ENCODE data around the gene FBXO8. TPM values are rescaled to one million over a fixed set of nuclear protein-coding genes. Genes with fewer than 3 reads are reported as not detected.

The FBXO8 gene, protein sequence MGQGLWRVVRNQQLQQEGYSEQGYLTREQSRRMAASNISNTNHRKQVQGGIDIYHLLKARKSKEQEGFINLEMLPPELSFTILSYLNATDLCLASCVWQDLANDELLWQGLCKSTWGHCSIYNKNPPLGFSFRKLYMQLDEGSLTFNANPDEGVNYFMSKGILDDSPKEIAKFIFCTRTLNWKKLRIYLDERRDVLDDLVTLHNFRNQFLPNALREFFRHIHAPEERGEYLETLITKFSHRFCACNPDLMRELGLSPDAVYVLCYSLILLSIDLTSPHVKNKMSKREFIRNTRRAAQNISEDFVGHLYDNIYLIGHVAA
- total RNA-seq, result 10 to 100 TPM; 38.4 to 47.0 (median 42.5) TPM

DNA sequence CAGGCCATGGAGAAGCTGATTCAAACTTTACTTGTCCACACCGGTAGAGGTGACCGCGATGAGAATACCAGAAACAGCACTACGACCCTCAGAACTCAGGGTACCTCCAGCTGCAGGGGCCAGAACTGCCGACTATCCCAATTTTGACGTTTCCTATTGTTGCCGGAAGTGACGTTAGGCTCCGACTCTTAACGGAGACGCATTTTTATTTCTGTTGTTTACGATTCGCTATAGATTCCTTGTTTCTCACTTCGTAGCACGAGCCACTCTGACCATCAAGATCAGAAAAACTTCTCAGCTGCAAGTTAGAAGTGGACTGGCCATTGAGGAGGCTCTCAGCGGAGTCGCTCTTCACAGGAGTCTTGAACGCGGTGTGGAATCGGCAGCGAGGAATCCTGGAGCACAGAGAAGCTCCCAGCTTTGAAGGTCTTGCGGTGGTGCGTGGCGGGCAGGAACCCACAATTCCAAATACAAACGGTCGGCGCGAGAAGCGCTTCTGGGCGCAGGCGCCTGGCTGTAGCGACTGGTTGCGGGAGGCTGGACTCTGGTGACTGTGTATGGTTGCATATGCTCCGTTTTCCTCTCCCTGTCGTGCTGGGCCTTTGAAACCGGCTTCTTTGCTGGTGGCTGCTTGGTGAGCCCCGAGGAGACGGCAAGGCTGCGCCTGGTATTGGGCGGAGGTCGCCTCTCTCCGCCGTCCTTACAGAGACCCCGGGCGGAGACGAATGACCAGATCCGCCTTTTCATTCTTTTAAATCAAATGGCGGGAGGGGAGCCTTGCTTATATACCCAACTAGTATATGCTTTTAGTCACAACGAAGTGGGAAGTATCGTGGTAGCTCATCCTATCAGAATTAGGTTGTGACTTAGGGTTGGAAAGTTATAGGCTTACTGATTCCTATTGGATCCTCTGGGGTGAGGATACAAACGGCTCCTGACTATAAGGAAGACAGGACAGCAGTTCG, at the start of gene FBXO8, which contains the start of gene CEP44:
TSS of gene FBXO8 (minus strand) at position 161 of the 965 bp plus-strand sequence. CDS start 20,575 bp downstream, outside the sequence.
TSS of gene CEP44 (plus strand) at position 405 of the 965 bp plus-strand sequence. CDS start 15,211 bp downstream, outside the sequence.
- Histone ChIP-seq H3K36me3 (no peaks in the 10 kb centered on the region), H3K27me3 (no peaks in the 10 kb centered on the region), H3K27ac (peak within 1 kb of the TSS; percentile 97 to 100 (median 99)), H3K4me3 (replicated peaks in 1 of 3) (peak within 1 kb of the TSS; percentile 57 to 98 (median 62)), H3K9me3 (no peaks in the 10 kb centered on the region), H3K4me1 (peaks cover 12 to 20% of the 10 kb centered on the region in 2 donors)
- peak; percentile 67 to 68 for DNase-seq
- 0 to 1% methylated on average over 39 to 52 of the region's 52 CpGs for WGBS, 2 donors
- TF ChIP-seq, protein P1, sequence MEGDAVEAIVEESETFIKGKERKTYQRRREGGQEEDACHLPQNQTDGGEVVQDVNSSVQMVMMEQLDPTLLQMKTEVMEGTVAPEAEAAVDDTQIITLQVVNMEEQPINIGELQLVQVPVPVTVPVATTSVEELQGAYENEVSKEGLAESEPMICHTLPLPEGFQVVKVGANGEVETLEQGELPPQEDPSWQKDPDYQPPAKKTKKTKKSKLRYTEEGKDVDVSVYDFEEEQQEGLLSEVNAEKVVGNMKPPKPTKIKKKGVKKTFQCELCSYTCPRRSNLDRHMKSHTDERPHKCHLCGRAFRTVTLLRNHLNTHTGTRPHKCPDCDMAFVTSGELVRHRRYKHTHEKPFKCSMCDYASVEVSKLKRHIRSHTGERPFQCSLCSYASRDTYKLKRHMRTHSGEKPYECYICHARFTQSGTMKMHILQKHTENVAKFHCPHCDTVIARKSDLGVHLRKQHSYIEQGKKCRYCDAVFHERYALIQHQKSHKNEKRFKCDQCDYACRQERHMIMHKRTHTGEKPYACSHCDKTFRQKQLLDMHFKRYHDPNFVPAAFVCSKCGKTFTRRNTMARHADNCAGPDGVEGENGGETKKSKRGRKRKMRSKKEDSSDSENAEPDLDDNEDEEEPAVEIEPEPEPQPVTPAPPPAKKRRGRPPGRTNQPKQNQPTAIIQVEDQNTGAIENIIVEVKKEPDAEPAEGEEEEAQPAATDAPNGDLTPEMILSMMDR (IDR thresholded peaks at IDR 0.05), result peak in 1 of 6 experiments; percentile 1
- TF ChIP-seq POLR2A (IDR thresholded peaks at IDR 0.05), result peak in 1 of 2 donors; percentile 32
- intact Hi-C loops (cut with DNase I), result no loop called here

DNA sequence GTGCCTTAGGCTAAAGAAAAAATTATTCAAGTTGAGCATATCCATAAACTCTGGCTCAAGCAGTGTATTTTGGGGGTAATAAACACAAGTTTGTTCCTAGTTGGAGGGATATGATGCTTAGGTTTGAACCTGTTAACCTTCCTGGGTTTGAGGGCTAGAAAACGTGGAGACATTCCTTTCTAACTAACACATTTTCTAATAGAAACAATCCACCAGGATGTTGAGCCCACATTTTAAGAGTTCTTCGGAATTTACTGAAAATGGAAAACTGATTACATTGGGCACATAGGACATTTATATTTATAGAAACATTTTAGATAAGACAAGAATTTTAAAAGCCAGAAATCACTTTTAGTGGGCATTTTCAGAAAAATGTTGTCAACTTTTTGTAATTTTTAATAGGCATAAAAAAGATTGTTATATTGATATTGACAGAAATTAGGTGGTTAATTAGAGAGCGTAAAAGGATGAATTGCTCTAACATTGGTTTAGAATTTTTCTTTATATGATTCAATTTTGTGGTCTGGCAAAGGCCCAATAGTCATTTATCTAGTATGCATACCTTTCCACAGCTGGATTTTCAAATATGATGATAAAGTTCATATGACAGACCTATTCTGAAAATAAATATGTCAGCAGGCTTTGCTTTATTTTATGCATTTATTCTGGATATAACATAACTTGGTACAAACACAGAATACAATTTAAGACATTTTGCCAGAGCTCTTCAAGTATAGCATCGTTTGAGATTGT, 49.5 kb upstream of the FBXO8 start:
- Histone ChIP-seq H3K9me3 (no peaks in the 10 kb centered on the region), H3K36me3 (no peaks in the 10 kb centered on the region), H3K27me3 (no peaks in the 10 kb centered on the region), H3K4me1 (no peaks in the 10 kb centered on the region), H3K4me3 (replicated peaks in 1 of 3) (no peak overlapping the region), H3K27ac (no peak overlapping the region)
- 83 to 84% methylated on average over 4 of the region's 4 CpGs for WGBS, 2 donors
- no peak for DNase-seq
- intact Hi-C loops (cut with DNase I), result no loop called here
- TF ChIP-seq, protein P1 (IDR thresholded peaks at IDR 0.05), result no peak
- TF ChIP-seq POLR2A (IDR thresholded peaks at IDR 0.05), result no peak

DNA sequence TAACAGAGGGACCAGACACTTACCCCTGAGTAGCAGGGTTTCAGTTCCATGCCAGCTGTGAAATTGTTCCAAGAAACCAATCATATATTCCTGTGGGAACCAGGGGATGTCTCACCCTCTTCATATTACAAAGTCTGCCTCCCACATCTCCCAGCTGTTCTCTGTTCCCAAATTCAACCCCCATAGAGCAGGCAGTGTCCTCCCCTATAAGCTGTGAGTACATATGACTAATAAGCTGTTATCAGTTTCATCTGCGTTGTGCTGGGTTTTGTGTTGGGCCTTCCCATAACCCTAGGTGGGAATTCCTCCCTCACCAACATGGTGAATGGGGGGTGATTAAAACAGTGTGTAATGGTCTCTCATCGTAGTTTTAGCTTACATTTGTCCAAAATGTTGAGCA, 41.3 kb upstream of the FBXO8 start:
- no peaks in the 10 kb centered on the region for H3K4me1 ChIP-seq
- no peaks in the 10 kb centered on the region for H3K9me3 ChIP-seq
- H3K27ac ChIP-seq, result no peak overlapping the region
- H3K27me3 ChIP-seq, result no peaks in the 10 kb centered on the region
- TF ChIP-seq, protein P1 (IDR thresholded peaks at IDR 0.05), result no peak
- TF ChIP-seq POLR2A (IDR thresholded peaks at IDR 0.05), result no peak
- H3K4me3 ChIP-seq (replicated peaks in 1 of 3), result no peak overlapping the region
- no peak for DNase-seq
- WGBS, 2 donors, result 91 to 93% methylated on average over 2 of the region's 2 CpGs
- H3K36me3 ChIP-seq, result no peaks in the 10 kb centered on the region
- intact Hi-C loops (cut with DNase I), result no loop called here

DNA sequence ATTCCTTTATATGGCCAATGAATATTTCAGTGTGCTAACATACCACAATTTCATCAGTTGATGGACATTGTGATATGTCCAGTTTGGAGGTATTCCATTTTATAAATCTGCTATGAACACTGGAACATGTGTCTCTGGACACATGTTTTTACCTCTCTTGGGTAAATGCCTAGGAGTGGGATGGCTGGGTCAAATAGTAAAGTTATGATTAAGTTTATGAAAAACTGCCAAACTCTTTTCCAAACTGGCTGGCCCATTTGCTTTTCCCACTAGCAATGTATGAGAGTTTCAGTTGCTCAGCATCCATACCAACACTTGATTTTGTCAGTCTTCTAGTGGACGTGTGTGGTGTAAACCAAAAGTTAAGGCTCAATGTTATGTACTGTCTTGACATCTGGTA, 40.8 kb upstream of the FBXO8 start:
- Histone ChIP-seq H3K4me1 (no peaks in the 10 kb centered on the region), H3K36me3 (no peaks in the 10 kb centered on the region), H3K4me3 (replicated peaks in 1 of 3) (no peak overlapping the region), H3K9me3 (no peaks in the 10 kb centered on the region), H3K27me3 (no peaks in the 10 kb centered on the region), H3K27ac (no peak overlapping the region)
- intact Hi-C loops (cut with DNase I), result no loop called here
- no peak for DNase-seq
- 88 to 91% methylated on average over 1 of the region's 1 CpG for WGBS, 2 donors
- TF ChIP-seq, protein P1 (IDR thresholded peaks at IDR 0.05), result no peak
- no peak for TF ChIP-seq POLR2A (IDR thresholded peaks at IDR 0.05)
